GM23248 (cell line): ENCODE results near the gene CREB1.

Experiments
- EZH2 ChIP-seq: fragments of 200-600 bp; sonication (generic); IDR thresholded peaks from 2 replicates; pipeline ENCODE4 v1.6.1; 2018; ENCODE audit warnings: antibody characterized with exemption, mild to moderate bottlenecking; ENCODE audit not compliant: insufficient read depth, poor library complexity, severe bottlenecking
- EZH2phosphoT487 ChIP-seq: fragments of 200-600 bp; sonication (generic); IDR thresholded peaks from 2 replicates; pipeline ENCODE4 v1.6.1; 2018; ENCODE audit warnings: antibody characterized with exemption, moderate library complexity, mild to moderate bottlenecking, low read depth; ENCODE audit not compliant: insufficient read depth

DNA sequence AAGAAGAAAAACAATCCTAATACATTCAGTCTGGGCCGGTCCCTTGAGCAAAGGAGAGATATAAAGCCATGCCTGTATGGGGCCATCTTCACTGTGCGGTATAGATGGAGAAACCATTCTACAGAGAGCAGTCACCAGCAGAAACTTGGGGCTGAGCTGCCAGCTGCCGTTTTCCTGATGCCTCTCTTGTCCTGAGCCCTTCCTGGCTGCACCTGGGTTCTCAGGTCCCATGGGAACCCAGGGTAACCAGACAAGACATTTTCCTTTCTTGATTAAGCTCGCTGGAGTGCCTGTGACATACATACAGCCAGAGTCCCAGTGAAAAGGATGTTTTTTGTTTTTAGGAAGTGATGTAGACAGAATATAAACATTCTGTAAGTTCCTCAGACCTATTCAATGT is 100.7 kb downstream of the CREB1 start:
- TF ChIP-seq EZH2 (no peak), EZH2phosphoT487 (no peak)
